Panc1 (cell line): ENCODE data around the gene RPLP1. TPM values are rescaled to one million over a fixed set of nuclear protein-coding genes. Genes with fewer than 3 reads are reported as not detected.
A peak's percentile ranks its signal among the peaks of the same experiment; 100 is the strongest.

Experiments used
- ATAC-seq: fragments of 200-7000 bp; cut with Tn5 transposase; 2 replicates; pipeline ENCODE4 v1.9.1; 2020; ENCODE audit warnings: mild to moderate bottlenecking, moderate library complexity
- BruUV-seq: library from RNA; stranded (reverse); fragments of 400-500 nt; replicated peaks from 2 replicates; lab custom pipeline; 2021; lab: Mats Ljungman, UMichigan
- CTCF ChIA-PET: fragments of 300-600 bp; sonication (Branson Sonifier 250); formaldehyde crosslinking; loops from one replicate; lab custom pipeline; 2022; ENCODE audit warnings: antibody characterized with exemption; lab: Charles Lee
- POLR2A ChIA-PET: fragments of 300-600 bp; sonication (Branson Sonifier 250); formaldehyde crosslinking; loops from one replicate; lab custom pipeline; 2022; ENCODE audit warnings: antibody characterized with exemption; lab: Charles Lee
- DNase-seq: peaks from one replicate; pipeline ENCODE4 v3.0.0-alpha.2; 2010; ENCODE audit warnings: low read depth, low spot score
- H3K27ac ChIP-seq: 2 replicates; pipeline ENCODE4 v1.5.1; 2011; ENCODE audit warnings: mild to moderate bottlenecking, low read length, inconsistent platforms
- H3K27me3 ChIP-seq: fragments of 200-500 bp; sonication (Bioruptor generic); 2 replicates; pipeline ENCODE4 v1.6.0; 2014; ENCODE audit warnings: low read length, inconsistent platforms; ENCODE audit not compliant: control insufficient read depth, insufficient read depth
- H3K36me3 ChIP-seq: fragments of 200-500 bp; sonication (Bioruptor generic); 2 replicates; pipeline ENCODE4 v1.5.1; 2014; ENCODE audit warnings: inconsistent platforms, mild to moderate bottlenecking, low read length, moderate library complexity; ENCODE audit not compliant: control insufficient read depth, insufficient read depth
- H3K4me1 ChIP-seq: 2 replicates; pipeline ENCODE4 v1.5.1; 2011; ENCODE audit warnings: inconsistent platforms, mild to moderate bottlenecking, low read length, moderate library complexity; ENCODE audit not compliant: control insufficient read depth, insufficient read depth
- H3K4me3 ChIP-seq, 2 experiments: 2 replicates each; pipeline ENCODE4 v1.5.1; 2011 to 2012; ENCODE audit warnings: low read depth in 2 of 2, low read length in 2 of 2, mild to moderate bottlenecking in 2 of 2, inconsistent platforms in 1 of 2, moderate library complexity in 1 of 2
- H3K9me3 ChIP-seq: fragments of 200-500 bp; sonication (Bioruptor generic); 2 replicates; pipeline ENCODE4 v1.5.1; 2014; ENCODE audit warnings: low read depth, mild to moderate bottlenecking, inconsistent platforms, low read length, moderate library complexity; ENCODE audit not compliant: control insufficient read depth, insufficient read depth
- POLR2AphosphoS5 ChIP-seq: IDR thresholded peaks from 2 replicates; pipeline ENCODE4 v1.6.1; 2012; ENCODE audit warnings: mild to moderate bottlenecking, low read depth, low read length, moderate library complexity
- SIN3A ChIP-seq: IDR thresholded peaks from 2 replicates; pipeline ENCODE4 v1.6.1; 2012; ENCODE audit warnings: low read depth, mild to moderate bottlenecking, low read length, moderate library complexity, borderline replicate concordance; ENCODE audit not compliant: insufficient read depth
- TCF7L2 ChIP-seq: IDR thresholded peaks from 2 replicates; pipeline ENCODE4 v1.6.1; 2011; ENCODE audit warnings: mild to moderate bottlenecking, low read depth, low read length, inconsistent platforms
- in situ Hi-C: cut with HindIII; loops from 2 replicates; pipeline ENCODE4 v1.10.0; 2016; ENCODE audit warnings: low sequenced_read_pairs, low pct_unique_long_range_greater_than_20kb
- intact Hi-C: fragments of 100-400 bp; cut with micrococcal nuclease; formaldehyde crosslinking; loops from one replicate; pipeline ENCODE4 v1.10.0; 2022; ENCODE audit not compliant: unreplicated experiment
- total RNA-seq: library from RNA; stranded (reverse); gene quantifications from one replicate; pipeline ENCODE4 v1.2.1, GENCODE V29; 2021; ENCODE audit not compliant: unreplicated experiment
- TF ChIP-seq, protein P1 (sequence below): fragments of 450-650 bp; IDR thresholded peaks from 2 replicates; pipeline ENCODE4 v1.5.1; 2017; ENCODE audit warnings: mild to moderate bottlenecking
- TF ChIP-seq, protein P2 (sequence below), 2 experiments: IDR thresholded peaks; 2 replicates each; pipeline ENCODE4 v1.6.1; 2011 to 2012; ENCODE audit warnings: low read depth in 2 of 2, control low read depth in 1 of 2, low read length in 1 of 2, mild to moderate bottlenecking in 1 of 2, moderate library complexity in 1 of 2; ENCODE audit not compliant: insufficient read depth in 1 of 2

The RPLP1 gene
- total RNA-seq, 1 experiment from 2014 or later, result 2,076 TPM

DNA sequence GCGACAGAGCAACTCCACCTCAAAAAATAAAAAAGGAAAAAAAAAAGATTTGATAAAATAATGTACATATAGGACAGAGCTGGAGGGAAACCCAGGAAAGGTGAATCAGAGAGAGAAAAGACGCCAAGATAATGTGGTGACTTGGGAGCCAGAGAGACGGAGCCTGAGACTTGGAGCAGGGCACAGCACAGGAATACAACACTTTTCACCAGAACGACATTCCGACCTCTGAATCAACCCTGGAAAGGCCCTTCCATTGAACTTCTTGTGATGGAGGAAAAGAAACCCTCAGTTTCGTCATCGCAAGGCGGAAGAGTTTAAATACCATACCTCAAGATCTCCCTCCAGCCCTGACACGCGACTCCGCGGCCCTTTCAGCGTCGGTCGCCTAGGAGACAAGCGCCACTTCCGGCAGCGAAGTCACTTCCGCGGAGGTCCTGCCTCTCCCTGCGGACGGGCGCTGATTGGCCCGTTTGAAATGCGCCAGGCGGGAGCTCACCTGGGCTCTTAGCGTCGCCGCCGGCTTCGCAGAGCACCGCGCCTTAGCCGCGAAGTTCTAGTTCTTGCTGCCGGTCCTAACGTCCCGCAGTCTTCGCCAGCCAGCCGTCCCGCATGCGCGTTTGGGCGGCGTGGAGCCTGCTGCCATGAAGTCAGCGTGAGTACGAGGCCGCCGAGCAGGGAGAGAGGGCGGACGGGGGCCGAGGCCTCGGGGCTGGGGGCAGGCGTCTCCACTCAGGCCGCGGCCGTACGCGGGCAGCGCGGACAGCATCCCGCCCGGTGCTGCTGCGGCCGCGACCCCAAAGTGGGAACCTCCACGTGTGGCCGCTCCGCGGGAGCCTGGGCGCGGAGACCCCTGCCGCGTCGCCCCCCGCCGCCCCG lies 38.6 kb upstream of the RPLP1 start, which contains the start of gene KIF23:
Gene KIF23, plus strand, starts transcription at position 528 of the 879 bp plus-strand sequence. Its CDS starts 117 bp downstream, at position 645.
- CTCF ChIA-PET, result no interaction called here
- DNase-seq, result peak; percentile 75
- peak; percentile 98 for ATAC-seq
- POLR2A ChIA-PET, result interaction anchor here (0.6 to 0.9 kb wide), 4 partner anchors 14 to 253 kb away, joined by 3 to 11 read pairs (median 4); partner anchors contain the start of gene GLCE
- Histone ChIP-seq H3K27me3 (no peaks in the 10 kb centered on the region), H3K36me3 (peaks cover 24% of the 10 kb centered on the region), H3K4me1 (peaks cover 22% of the 10 kb centered on the region; the same call in 1 of the 2 replicates), H3K27ac (peak within 1 kb of the TSS; percentile 96), H3K4me3 (peak within 1 kb of the TSS; percentile 65 to 84), H3K9me3 (no peaks in the 10 kb centered on the region)
- TF ChIP-seq SIN3A (peak; percentile 98), TCF7L2 (peak; percentile 67; the same call in 1 of the 2 replicates), POLR2AphosphoS5 (peak; percentile 89)
- TF ChIP-seq, protein P1, sequence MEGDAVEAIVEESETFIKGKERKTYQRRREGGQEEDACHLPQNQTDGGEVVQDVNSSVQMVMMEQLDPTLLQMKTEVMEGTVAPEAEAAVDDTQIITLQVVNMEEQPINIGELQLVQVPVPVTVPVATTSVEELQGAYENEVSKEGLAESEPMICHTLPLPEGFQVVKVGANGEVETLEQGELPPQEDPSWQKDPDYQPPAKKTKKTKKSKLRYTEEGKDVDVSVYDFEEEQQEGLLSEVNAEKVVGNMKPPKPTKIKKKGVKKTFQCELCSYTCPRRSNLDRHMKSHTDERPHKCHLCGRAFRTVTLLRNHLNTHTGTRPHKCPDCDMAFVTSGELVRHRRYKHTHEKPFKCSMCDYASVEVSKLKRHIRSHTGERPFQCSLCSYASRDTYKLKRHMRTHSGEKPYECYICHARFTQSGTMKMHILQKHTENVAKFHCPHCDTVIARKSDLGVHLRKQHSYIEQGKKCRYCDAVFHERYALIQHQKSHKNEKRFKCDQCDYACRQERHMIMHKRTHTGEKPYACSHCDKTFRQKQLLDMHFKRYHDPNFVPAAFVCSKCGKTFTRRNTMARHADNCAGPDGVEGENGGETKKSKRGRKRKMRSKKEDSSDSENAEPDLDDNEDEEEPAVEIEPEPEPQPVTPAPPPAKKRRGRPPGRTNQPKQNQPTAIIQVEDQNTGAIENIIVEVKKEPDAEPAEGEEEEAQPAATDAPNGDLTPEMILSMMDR, result no peak
- TF ChIP-seq, protein P2, sequence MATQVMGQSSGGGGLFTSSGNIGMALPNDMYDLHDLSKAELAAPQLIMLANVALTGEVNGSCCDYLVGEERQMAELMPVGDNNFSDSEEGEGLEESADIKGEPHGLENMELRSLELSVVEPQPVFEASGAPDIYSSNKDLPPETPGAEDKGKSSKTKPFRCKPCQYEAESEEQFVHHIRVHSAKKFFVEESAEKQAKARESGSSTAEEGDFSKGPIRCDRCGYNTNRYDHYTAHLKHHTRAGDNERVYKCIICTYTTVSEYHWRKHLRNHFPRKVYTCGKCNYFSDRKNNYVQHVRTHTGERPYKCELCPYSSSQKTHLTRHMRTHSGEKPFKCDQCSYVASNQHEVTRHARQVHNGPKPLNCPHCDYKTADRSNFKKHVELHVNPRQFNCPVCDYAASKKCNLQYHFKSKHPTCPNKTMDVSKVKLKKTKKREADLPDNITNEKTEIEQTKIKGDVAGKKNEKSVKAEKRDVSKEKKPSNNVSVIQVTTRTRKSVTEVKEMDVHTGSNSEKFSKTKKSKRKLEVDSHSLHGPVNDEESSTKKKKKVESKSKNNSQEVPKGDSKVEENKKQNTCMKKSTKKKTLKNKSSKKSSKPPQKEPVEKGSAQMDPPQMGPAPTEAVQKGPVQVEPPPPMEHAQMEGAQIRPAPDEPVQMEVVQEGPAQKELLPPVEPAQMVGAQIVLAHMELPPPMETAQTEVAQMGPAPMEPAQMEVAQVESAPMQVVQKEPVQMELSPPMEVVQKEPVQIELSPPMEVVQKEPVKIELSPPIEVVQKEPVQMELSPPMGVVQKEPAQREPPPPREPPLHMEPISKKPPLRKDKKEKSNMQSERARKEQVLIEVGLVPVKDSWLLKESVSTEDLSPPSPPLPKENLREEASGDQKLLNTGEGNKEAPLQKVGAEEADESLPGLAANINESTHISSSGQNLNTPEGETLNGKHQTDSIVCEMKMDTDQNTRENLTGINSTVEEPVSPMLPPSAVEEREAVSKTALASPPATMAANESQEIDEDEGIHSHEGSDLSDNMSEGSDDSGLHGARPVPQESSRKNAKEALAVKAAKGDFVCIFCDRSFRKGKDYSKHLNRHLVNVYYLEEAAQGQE (IDR thresholded peaks at IDR 0.05; ENCODE audit: insufficient read depth in 1 of 2, low read depth in 2 of 2, low read length in 1 of 2), result no peak
- TSS peak; percentile 87 for BruUV-seq
- intact Hi-C loops, result loop anchor here (5.0 kb wide), 1 partner anchor 357 kb away; no protein-coding TSS in a partner anchor
- in situ Hi-C loops, result no loop called here

DNA sequence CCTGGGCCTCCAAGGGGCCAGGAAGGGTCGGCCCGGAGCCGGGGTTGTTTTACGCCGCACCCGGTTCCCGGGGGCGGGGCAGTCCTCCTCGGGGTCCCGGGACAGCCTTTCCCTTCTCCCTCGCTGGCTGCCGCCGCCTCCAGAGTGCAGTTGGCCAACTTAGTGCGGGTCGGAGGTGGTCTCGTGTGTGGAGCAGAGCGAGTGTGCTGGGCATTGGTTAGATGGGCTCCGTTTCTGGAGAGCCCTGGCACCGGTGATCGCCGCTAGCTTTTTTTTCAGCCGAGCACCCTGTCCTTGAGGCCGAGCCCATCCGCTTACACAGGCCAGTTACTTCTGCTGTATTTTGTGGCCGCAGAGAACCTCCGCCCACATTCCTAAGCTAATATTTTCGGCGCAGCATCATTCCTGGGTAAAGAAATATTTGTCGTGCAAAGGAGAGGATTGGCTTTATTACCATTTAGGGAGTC lies 37.9 kb upstream of the RPLP1 start:
- H3K4me3 ChIP-seq, result peak overlapping the region; percentile 65 to 84
- peaks cover 22% of the 10 kb centered on the region; the same call in 1 of the 2 replicates for H3K4me1 ChIP-seq
- peak; percentile 72 for ATAC-seq
- TF ChIP-seq SIN3A, result no peak; the same call in 1 of the 2 replicates
- TF ChIP-seq, protein P2 (IDR thresholded peaks at IDR 0.05; ENCODE audit: insufficient read depth in 1 of 2, low read depth in 2 of 2, low read length in 1 of 2), result no peak
- TF ChIP-seq, protein P1, result no peak
- H3K36me3 ChIP-seq, result peaks cover 28% of the 10 kb centered on the region
- H3K27ac ChIP-seq, result peak overlapping the region; percentile 96
- no TSS peak for BruUV-seq
- intact Hi-C loops (loop anchor here (5.0 kb wide), 1 partner anchor 357 kb away; no protein-coding TSS in a partner anchor), in situ Hi-C loops (no loop called here)
- CTCF ChIA-PET, result no interaction called here
- POLR2A ChIA-PET, result interaction anchor here (0.9 kb wide), 1 partner anchor 37 kb away, joined by 3 read pairs; no protein-coding TSS in a partner anchor
- no peaks in the 10 kb centered on the region for H3K27me3 ChIP-seq
- peak; percentile 67 for DNase-seq
- no peaks in the 10 kb centered on the region for H3K9me3 ChIP-seq
